OCI-LY7 (cell line): ENCODE results near the gene SLC25A5. TPM values are rescaled to one million over a fixed set of nuclear protein-coding genes. Genes with fewer than 3 reads are reported as not detected.
"Not testable (repeated sequence)": the region's sequence is repeated elsewhere in the genome, so short reads cannot be mapped to it uniquely, and the experiment has no call there.

Experiments
- BruUV-seq: library from RNA; stranded (reverse); fragments of 400-500 nt; replicated peaks from 2 replicates; lab custom pipeline; 2021; lab: Mats Ljungman, UMichigan
- CTCF ChIA-PET: fragments of 300-600 bp; sonication (Branson Sonifier 250); formaldehyde crosslinking; loops from one replicate; lab custom pipeline; 2022; ENCODE audit warnings: antibody characterized with exemption; ENCODE audit not compliant: unreplicated experiment; lab: Charles Lee
- POLR2A ChIA-PET: fragments of 300-600 bp; sonication (Branson Sonifier 250); formaldehyde crosslinking; loops from one replicate; lab custom pipeline; 2022; ENCODE audit warnings: antibody characterized with exemption; lab: Charles Lee
- DNase-seq: peaks from one replicate; pipeline ENCODE4 v3.0.0-alpha.2; 2015; ENCODE audit warnings: low spot score
- H2AFZ ChIP-seq: fragments of 200-600 bp; sonication (generic), shearing (Covaris generic); 2 replicates; pipeline ENCODE4 v1.6.1; 2014; ENCODE audit warnings: mild to moderate bottlenecking, antibody characterized with exemption, low read length, moderate library complexity
- H3K27ac ChIP-seq: fragments of 200-600 bp; sonication (generic); 2 replicates; pipeline ENCODE4 v1.5.1; 2014; ENCODE audit warnings: mixed run types, low read depth, mild to moderate bottlenecking, moderate library complexity, low read length, inconsistent platforms; ENCODE audit not compliant: poor library complexity, severe bottlenecking
- H3K36me3 ChIP-seq: fragments of 200-600 bp; sonication (generic); 2 replicates; pipeline ENCODE4 v1.6.1; 2014; ENCODE audit warnings: mild to moderate bottlenecking, antibody characterized with exemption, low read length, moderate library complexity, mixed read lengths; ENCODE audit not compliant: insufficient read depth
- H3K4me1 ChIP-seq: fragments of 200-600 bp; sonication (generic); 2 replicates; pipeline ENCODE4 v1.5.1; 2014; ENCODE audit warnings: mild to moderate bottlenecking, low read length; ENCODE audit not compliant: insufficient read depth, poor library complexity, severe bottlenecking
- H3K4me2 ChIP-seq: fragments of 200-600 bp; sonication (generic); 2 replicates; pipeline ENCODE4 v1.6.1; 2014; ENCODE audit warnings: mild to moderate bottlenecking, low read length
- H3K4me3 ChIP-seq: fragments of 200-600 bp; sonication (generic); 2 replicates; pipeline ENCODE4 v1.5.1; 2014; ENCODE audit warnings: mild to moderate bottlenecking, low read depth, low read length; ENCODE audit not compliant: poor library complexity, severe bottlenecking
- H3K79me2 ChIP-seq: fragments of 200-600 bp; sonication (generic); 2 replicates; pipeline ENCODE4 v1.6.1; 2016; ENCODE audit warnings: low read depth, mild to moderate bottlenecking, low read length, moderate library complexity, mixed read lengths; ENCODE audit not compliant: insufficient read depth
- H3K9me2 ChIP-seq: fragments of 200-600 bp; sonication (generic); 2 replicates; pipeline ENCODE4 v1.6.1; 2016; ENCODE audit warnings: mild to moderate bottlenecking, low read length, mixed read lengths; ENCODE audit not compliant: insufficient read depth
- H3K9me3 ChIP-seq: fragments of 200-600 bp; sonication (generic); 2 replicates; pipeline ENCODE4 v1.6.1; 2014; ENCODE audit warnings: mild to moderate bottlenecking, mixed run types, low read length, mixed read lengths
- H4K20me1 ChIP-seq: fragments of 200-600 bp; sonication (generic); 2 replicates; pipeline ENCODE4 v1.6.1; 2014; ENCODE audit warnings: mild to moderate bottlenecking, antibody characterized with exemption, low read length, moderate library complexity, mixed read lengths; ENCODE audit not compliant: insufficient read depth
- CTCF ChIP-seq: fragments of 200-600 bp; sonication (generic); conservative IDR thresholded peaks from 2 replicates; pipeline ENCODE4 v1.5.1; 2014; ENCODE audit warnings: mild to moderate bottlenecking, antibody characterized with exemption, low read length, moderate library complexity, mixed read lengths
- EZH2phosphoT487 ChIP-seq: fragments of 200-600 bp; sonication (generic); IDR thresholded peaks from 2 replicates; pipeline ENCODE4 v1.6.1; 2018; ENCODE audit warnings: low read depth, borderline replicate concordance, mild to moderate bottlenecking, mixed run types, antibody characterized with exemption, low read length, moderate library complexity, mixed read lengths
- intact Hi-C: fragments of 100-400 bp; cut with micrococcal nuclease; formaldehyde crosslinking; loops from one replicate; pipeline ENCODE4 v1.10.0; 2022; ENCODE audit not compliant: unreplicated experiment
- total RNA-seq, 2 experiments: library from RNA; depleted of rRNA in 1 of 2; stranded (reverse); fragments of >200 nt in 1 of 2; shearing (Covaris generic) in 1 of 2; gene quantifications; 2 replicates each; pipeline ENCODE4 v1.2.3, GENCODE V29; 2014 to 2022

The SLC25A5 gene
- total RNA-seq, 2 experiments from 2014 or later, result 231 to 525 TPM

GRCh38 chrX:119502727-119503483 is 34.7 kb downstream of the SLC25A5 start:
- CTCF ChIA-PET, result no interaction called here

GRCh38 chrX:119503484-119503861 is 35.2 kb downstream of the SLC25A5 start:
- no peak overlapping the region for H3K27ac ChIP-seq
- no peak overlapping the region for H3K4me2 ChIP-seq

More at GRCh38 chrX:119502727-119503483, 34.7 kb downstream of the SLC25A5 start:
- no peak overlapping the region for H3K27ac ChIP-seq
- no peaks in the 10 kb centered on the region for H3K4me1 ChIP-seq
- no peak overlapping the region for H3K4me2 ChIP-seq
- BruUV-seq, result no TSS peak
- no peak overlapping the region for H3K4me3 ChIP-seq
- H4K20me1 ChIP-seq, result no peaks in the 10 kb centered on the region
- H3K36me3 ChIP-seq, result no peaks in the 10 kb centered on the region
- H3K9me3 ChIP-seq, result no peaks in the 10 kb centered on the region
- POLR2A ChIA-PET, result no interaction called here
- H2AFZ ChIP-seq, result no peak overlapping the region
- no peaks in the 10 kb centered on the region for H3K79me2 ChIP-seq
- intact Hi-C loops, result no loop called here
- no peak for DNase-seq
- no peak for TF ChIP-seq EZH2phosphoT487
- no peak for TF ChIP-seq CTCF
- H3K9me2 ChIP-seq, result no peaks in the 10 kb centered on the region

GRCh38 chrX:119505145-119505544 is 36.9 kb downstream of the SLC25A5 start:
- BruUV-seq, DNase-seq, H3K27ac ChIP-seq, H3K4me3 ChIP-seq, H3K9me2 ChIP-seq, H3K4me2 ChIP-seq, H2AFZ ChIP-seq, intact Hi-C loops, H3K79me2 ChIP-seq, POLR2A ChIA-PET, H3K4me1 ChIP-seq, CTCF ChIA-PET, H3K9me3 ChIP-seq, H4K20me1 ChIP-seq, H3K36me3 ChIP-seq: not testable (repeated sequence)

More at GRCh38 chrX:119503484-119503861, 35.2 kb downstream of the SLC25A5 start:
- Histone ChIP-seq H3K4me3 (no peak overlapping the region), H3K9me3 (no peaks in the 10 kb centered on the region), H3K79me2 (no peaks in the 10 kb centered on the region), H3K36me3 (no peaks in the 10 kb centered on the region), H2AFZ (no peak overlapping the region), H3K4me1 (no peaks in the 10 kb centered on the region), H3K9me2 (no peaks in the 10 kb centered on the region), H4K20me1 (no peaks in the 10 kb centered on the region)
- intact Hi-C loops, result no loop called here
- BruUV-seq, result no TSS peak
- no peak for DNase-seq
- ChIA-PET CTCF (no interaction called here), POLR2A (no interaction called here)
- no peak for TF ChIP-seq CTCF
